Measurements from ENCODE around the gene EFNA4.

The EFNA4 gene

DNA sequence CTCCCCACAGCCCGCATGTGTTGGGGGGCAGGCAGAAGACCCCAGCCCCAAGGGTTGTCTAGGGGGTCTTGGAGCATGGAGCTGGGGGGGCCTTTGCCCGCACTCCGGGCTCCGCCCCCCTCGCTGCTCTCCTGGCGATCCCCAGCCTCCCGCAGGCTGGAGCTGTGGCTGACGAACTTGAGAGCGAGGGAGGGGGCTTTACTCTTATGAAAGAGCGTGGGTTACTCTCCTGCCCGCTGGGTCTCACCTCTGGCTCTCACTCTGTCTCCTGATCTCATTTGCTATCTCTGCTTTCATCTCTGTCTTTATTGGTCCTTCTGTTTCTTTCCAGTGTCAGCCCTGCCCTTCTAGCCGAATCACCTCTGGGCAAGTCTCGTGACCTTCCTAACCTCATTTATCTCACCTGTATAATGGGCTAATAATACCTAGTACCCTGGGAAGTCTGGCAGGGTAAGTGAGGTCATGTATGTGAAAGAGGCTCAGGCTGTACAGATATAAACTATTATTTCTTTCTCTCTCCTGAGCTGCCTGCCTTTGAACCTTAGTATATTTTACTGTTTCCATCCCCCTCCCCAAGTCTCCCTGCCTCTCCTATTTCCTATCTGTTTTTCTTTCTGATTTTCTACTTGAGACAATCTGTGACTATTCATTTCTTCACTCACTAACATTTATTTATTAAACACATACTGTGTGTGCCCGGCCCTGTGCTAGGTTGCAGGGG lies 731 bp downstream of the EFNA4 start:
- Histone ChIP-seq H3K4me1 (ENCODE audit: control insufficient read depth in 1 of 2, insufficient read depth in 2 of 2, low read length in 2 of 2) (peaks cover 32 to 46% of the 10 kb centered on the region in 2 donors), H3K4me3 (ENCODE audit: low read depth in 1 of 2, low read length in 2 of 2) (peak overlapping the region; percentile 83), H3K27me3 (ENCODE audit: control insufficient read depth in 1 of 2, insufficient read depth in 2 of 2, low read length in 2 of 2) (no peaks in the 10 kb centered on the region), H3K9me3 (ENCODE audit: control insufficient read depth in 1 of 2, low read length in 2 of 2) (no peaks in the 10 kb centered on the region), H3K9ac (ENCODE audit: low read depth in 1 of 2, low read length in 2 of 2) (peak overlapping the region; percentile 65 to 68), H3K36me3 (ENCODE audit: control insufficient read depth in 1 of 2, insufficient read depth in 2 of 2, low read length in 2 of 2) (peaks cover 0 to 25% of the 10 kb centered on the region in 2 donors), H3K27ac (ENCODE audit: low read depth, low read length) (no peak overlapping the region)

DNA sequence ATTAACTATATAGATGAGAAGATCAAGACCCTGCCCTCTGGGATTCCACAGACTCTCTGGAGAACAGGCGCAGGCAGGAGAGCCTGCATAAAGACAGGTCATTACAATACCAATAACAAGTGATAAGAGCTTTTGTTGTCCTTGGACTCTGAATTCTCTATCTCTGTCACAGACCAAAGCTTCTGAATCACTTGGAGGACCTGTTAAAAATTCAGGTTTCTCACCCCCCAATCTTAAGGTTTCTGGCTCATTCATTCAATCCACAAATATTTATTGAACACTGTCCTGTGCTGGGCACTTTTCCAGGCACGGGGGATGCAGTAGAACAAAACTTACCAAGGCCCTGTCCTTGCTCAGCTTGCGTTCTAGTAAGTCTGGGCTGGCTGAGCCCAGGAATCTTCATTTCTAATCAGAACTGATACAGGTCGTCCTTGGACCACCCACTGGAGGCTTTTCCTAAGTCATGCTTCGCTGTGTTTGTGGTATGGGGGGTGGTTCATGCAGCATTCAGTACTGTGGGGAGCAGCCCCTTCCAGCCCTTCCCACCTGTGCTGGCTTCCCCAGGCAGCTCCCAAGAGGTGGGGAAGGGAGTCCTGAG lies 1.4 kb downstream of the EFNA4 start:
- Histone ChIP-seq H3K4me3 (ENCODE audit: low read depth in 1 of 2, low read length in 2 of 2) (peak overlapping the region; percentile 83), H3K4me1 (ENCODE audit: control insufficient read depth in 1 of 2, insufficient read depth in 2 of 2, low read length in 2 of 2) (peaks cover 33 to 46% of the 10 kb centered on the region in 2 donors), H3K27ac (ENCODE audit: low read depth, low read length) (no peak overlapping the region), H3K27me3 (ENCODE audit: control insufficient read depth in 1 of 2, insufficient read depth in 2 of 2, low read length in 2 of 2) (no peaks in the 10 kb centered on the region), H3K9ac (ENCODE audit: low read depth in 1 of 2, low read length in 2 of 2) (peak overlapping the region in 1 of 2 donors; percentile 65), H3K36me3 (ENCODE audit: control insufficient read depth in 1 of 2, insufficient read depth in 2 of 2, low read length in 2 of 2) (peaks cover 0 to 23% of the 10 kb centered on the region in 2 donors), H3K9me3 (ENCODE audit: control insufficient read depth in 1 of 2, low read length in 2 of 2) (no peaks in the 10 kb centered on the region)

DNA sequence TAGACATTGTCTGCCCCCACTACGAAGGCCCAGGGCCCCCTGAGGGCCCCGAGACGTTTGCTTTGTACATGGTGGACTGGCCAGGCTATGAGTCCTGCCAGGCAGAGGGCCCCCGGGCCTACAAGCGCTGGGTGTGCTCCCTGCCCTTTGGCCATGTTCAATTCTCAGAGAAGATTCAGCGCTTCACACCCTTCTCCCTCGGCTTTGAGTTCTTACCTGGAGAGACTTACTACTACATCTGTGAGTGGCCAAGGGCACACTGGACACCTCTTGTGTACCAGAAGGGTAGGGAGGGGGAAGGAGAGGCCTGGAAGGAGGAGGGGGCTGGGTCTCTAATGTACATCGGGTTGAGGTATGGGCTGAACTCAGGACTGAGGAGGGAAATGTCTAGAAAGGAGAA lies 3.2 kb downstream of the EFNA4 start:
- peaks cover 39 to 53% of the 10 kb centered on the region in 2 donors for H3K4me1 ChIP-seq (ENCODE audit: control insufficient read depth in 1 of 2, insufficient read depth in 2 of 2, low read length in 2 of 2)

DNA sequence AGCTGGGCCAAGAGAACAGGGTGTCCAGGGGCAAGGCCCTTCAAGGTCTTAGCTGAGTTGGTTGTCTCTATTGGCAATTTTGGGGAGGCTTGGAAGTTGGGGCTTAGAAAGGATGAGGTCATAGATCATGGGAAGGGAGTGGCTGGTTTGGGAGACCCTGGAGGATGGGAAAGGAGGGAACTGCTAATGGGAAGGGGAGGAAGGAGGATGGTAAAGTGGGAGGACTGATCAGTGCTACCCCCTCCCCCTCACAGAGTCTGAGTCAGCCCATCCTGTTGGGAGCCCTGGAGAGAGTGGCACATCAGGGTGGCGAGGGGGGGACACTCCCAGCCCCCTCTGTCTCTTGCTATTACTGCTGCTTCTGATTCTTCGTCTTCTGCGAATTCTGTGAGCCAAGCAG lies 5.1 kb downstream of the EFNA4 start:
- H3K4me1 ChIP-seq (ENCODE audit: control insufficient read depth in 1 of 2, insufficient read depth in 2 of 2, low read length in 2 of 2), result peaks cover 25 to 37% of the 10 kb centered on the region in 2 donors
- H3K9ac ChIP-seq (ENCODE audit: low read depth in 1 of 2, low read length in 2 of 2), result no peak overlapping the region
- peaks cover 0 to 18% of the 10 kb centered on the region in 2 donors for H3K36me3 ChIP-seq (ENCODE audit: control insufficient read depth in 1 of 2, insufficient read depth in 2 of 2, low read length in 2 of 2)
- H3K9me3 ChIP-seq (ENCODE audit: control insufficient read depth in 1 of 2, low read length in 2 of 2), result no peaks in the 10 kb centered on the region
- no peak overlapping the region for H3K27ac ChIP-seq (ENCODE audit: low read depth, low read length)
- no peaks in the 10 kb centered on the region for H3K27me3 ChIP-seq (ENCODE audit: control insufficient read depth in 1 of 2, insufficient read depth in 2 of 2, low read length in 2 of 2)
- no peak overlapping the region for H3K4me3 ChIP-seq (ENCODE audit: low read depth in 1 of 2, low read length in 2 of 2)

More for the DNA sequence above, 3.2 kb downstream of the EFNA4 start:
- Histone ChIP-seq H3K9ac (ENCODE audit: low read depth in 1 of 2, low read length in 2 of 2) (no peak overlapping the region), H3K9me3 (ENCODE audit: control insufficient read depth in 1 of 2, low read length in 2 of 2) (no peaks in the 10 kb centered on the region), H3K27me3 (ENCODE audit: control insufficient read depth in 1 of 2, insufficient read depth in 2 of 2, low read length in 2 of 2) (no peaks in the 10 kb centered on the region), H3K4me3 (ENCODE audit: low read depth in 1 of 2, low read length in 2 of 2) (no peak overlapping the region), H3K27ac (ENCODE audit: low read depth, low read length) (no peak overlapping the region), H3K36me3 (ENCODE audit: control insufficient read depth in 1 of 2, insufficient read depth in 2 of 2, low read length in 2 of 2) (peaks cover 0 to 18% of the 10 kb centered on the region in 2 donors)

DNA sequence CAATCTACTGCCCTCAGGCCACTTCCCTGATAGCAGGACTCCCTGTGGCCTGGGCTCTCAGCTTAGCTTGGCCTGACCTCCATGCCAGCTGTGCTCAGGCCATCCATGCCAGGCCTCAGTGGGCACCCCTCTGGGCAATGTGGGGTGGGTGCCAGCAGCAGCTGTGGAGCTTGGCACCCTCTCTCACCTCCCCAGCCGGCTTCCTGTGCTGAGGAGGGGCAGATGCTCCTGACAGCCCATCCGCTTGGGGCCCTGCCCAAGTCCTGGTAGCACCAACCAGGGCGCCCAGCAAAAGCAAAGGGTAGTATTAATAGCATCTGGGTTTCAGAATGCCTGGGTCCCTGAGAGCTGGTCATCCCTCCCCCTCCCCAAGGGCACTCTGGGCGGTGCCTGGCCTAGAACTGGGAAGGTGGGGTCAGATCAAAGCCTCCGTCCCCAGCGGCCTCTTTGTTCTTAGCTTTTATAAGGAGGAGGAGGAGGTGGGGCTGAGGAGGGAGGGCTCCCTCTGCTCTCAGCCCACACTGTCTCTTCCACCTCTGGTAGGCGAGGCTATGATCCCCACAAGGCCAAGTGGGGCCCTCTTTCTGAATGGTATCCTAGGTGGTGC lies 6.1 kb downstream of the EFNA4 start:
- H3K27ac ChIP-seq (ENCODE audit: low read depth, low read length), result no peak overlapping the region
- peaks cover 19 to 31% of the 10 kb centered on the region in 2 donors for H3K4me1 ChIP-seq (ENCODE audit: control insufficient read depth in 1 of 2, insufficient read depth in 2 of 2, low read length in 2 of 2)
- peaks cover 0 to 18% of the 10 kb centered on the region in 2 donors for H3K36me3 ChIP-seq (ENCODE audit: control insufficient read depth in 1 of 2, insufficient read depth in 2 of 2, low read length in 2 of 2)
- no peaks in the 10 kb centered on the region for H3K27me3 ChIP-seq (ENCODE audit: control insufficient read depth in 1 of 2, insufficient read depth in 2 of 2, low read length in 2 of 2)
- no peak overlapping the region for H3K9ac ChIP-seq (ENCODE audit: low read depth in 1 of 2, low read length in 2 of 2)
- H3K9me3 ChIP-seq (ENCODE audit: control insufficient read depth in 1 of 2, low read length in 2 of 2), result no peaks in the 10 kb centered on the region
- no peak overlapping the region for H3K4me3 ChIP-seq (ENCODE audit: low read depth in 1 of 2, low read length in 2 of 2)

DNA sequence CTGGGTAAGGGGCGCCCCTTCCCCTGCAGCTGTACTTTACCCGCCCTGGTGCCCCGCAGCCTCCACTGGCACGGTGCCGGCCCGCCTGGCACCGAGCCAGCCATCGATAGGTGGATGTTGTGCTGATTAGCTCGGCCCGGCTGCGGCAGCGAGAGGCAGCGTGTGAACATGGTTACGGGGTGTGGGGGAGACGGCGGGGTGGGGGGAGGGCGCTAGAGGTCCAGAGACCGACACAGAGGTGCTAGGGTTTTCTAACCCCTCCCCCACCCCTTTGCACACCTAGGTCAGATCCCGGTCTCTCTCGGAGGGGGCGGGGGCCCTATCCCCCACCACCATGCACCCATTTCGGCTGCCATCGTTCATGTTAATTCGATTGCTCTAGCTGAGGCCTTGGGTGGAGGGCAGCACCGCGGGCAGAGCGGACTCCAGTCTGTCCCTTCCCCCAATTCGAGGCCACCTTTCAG lies 6.7 kb downstream of the EFNA4 start:
- peak overlapping the region; percentile 49 to 63 for H3K9ac ChIP-seq (ENCODE audit: low read depth in 1 of 2, low read length in 2 of 2)
- H3K4me1 ChIP-seq (ENCODE audit: control insufficient read depth in 1 of 2, insufficient read depth in 2 of 2, low read length in 2 of 2), result peaks cover 14 to 25% of the 10 kb centered on the region in 2 donors
- H3K36me3 ChIP-seq (ENCODE audit: control insufficient read depth in 1 of 2, insufficient read depth in 2 of 2, low read length in 2 of 2), result peaks cover 0 to 18% of the 10 kb centered on the region in 2 donors
- peak overlapping the region; percentile 60 to 64 for H3K4me3 ChIP-seq (ENCODE audit: low read depth in 1 of 2, low read length in 2 of 2)
- H3K27me3 ChIP-seq (ENCODE audit: control insufficient read depth in 1 of 2, insufficient read depth in 2 of 2, low read length in 2 of 2), result no peaks in the 10 kb centered on the region
- no peaks in the 10 kb centered on the region for H3K9me3 ChIP-seq (ENCODE audit: control insufficient read depth in 1 of 2, low read length in 2 of 2)
- H3K27ac ChIP-seq (ENCODE audit: low read depth, low read length), result no peak overlapping the region

DNA sequence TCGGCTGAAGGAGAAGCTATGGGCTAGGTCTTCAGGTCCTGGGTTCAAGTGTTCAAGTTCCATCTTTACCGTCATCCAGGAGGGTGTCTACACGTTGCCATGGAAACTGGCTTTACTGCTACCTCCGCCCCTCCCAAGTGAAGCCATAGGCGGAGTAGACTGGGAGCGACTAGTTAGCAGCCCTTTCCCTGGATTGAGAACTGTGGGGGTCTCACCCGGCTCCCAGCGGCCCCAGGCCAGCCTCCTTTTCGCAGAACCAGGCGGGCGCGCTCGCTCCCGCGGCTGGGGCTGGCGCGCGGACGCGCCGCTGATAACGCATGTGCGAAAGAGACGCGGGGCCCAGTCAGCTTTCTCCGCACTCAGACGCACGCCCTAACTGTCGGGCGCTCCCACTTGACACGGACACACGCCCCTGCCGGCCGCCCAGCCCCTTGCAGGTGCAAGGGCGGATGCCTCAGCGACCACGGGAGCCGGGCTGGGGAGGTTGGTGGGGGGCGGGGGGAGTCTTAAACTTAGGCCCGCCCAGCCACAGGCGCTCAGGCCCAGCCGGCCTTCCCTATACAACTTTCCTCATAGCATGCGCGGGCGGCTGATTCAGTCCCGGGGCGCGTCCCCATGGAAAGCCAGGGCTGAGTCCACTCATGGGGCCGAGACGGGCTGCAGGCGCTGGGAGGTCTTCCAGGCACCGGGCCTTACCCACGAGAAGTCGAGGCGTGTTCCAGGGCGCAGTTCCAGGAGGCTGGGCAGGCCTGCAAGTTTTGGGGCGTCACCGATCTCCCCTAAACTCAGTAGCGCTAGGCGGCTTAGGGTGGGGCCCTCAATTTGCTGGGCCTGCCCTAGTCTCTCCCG lies 7.4 kb downstream of the EFNA4 start:
- H3K27me3 ChIP-seq (ENCODE audit: control insufficient read depth in 1 of 2, insufficient read depth in 2 of 2, low read length in 2 of 2), result no peaks in the 10 kb centered on the region
- H3K36me3 ChIP-seq (ENCODE audit: control insufficient read depth in 1 of 2, insufficient read depth in 2 of 2, low read length in 2 of 2), result peaks cover 0 to 18% of the 10 kb centered on the region in 2 donors
- no peaks in the 10 kb centered on the region for H3K9me3 ChIP-seq (ENCODE audit: control insufficient read depth in 1 of 2, low read length in 2 of 2)
- peak overlapping the region; percentile 60 to 64 for H3K4me3 ChIP-seq (ENCODE audit: low read depth in 1 of 2, low read length in 2 of 2)
- peak overlapping the region; percentile 49 to 63 for H3K9ac ChIP-seq (ENCODE audit: low read depth in 1 of 2, low read length in 2 of 2)
- peaks cover 14 to 24% of the 10 kb centered on the region in 2 donors for H3K4me1 ChIP-seq (ENCODE audit: control insufficient read depth in 1 of 2, insufficient read depth in 2 of 2, low read length in 2 of 2)
- H3K27ac ChIP-seq (ENCODE audit: low read depth, low read length), result no peak overlapping the region

DNA sequence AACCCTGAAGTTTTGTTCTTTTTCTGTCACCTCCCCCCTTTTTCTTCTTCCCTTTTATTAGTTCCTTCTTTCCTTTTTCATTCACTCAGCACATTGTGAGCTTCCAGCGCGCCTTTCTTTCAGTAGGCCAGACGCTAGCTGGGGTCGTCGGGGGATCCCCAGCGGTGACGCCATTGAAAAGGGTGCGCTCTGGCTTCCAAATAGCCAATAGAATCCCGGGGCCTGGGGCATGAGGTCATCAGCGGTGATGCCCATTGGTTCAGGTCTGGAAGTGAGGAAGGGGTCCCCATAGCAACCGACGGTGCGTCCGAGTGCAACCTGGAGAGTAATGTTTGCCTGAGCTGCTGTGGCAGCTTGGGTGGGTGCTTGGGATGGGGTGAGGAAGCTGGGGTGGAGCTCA lies 8.2 kb downstream of the EFNA4 start:
- peaks cover 0 to 13% of the 10 kb centered on the region in 2 donors for H3K36me3 ChIP-seq (ENCODE audit: control insufficient read depth in 1 of 2, insufficient read depth in 2 of 2, low read length in 2 of 2)
- H3K27me3 ChIP-seq (ENCODE audit: control insufficient read depth in 1 of 2, insufficient read depth in 2 of 2, low read length in 2 of 2), result no peaks in the 10 kb centered on the region
- H3K4me3 ChIP-seq (ENCODE audit: low read depth in 1 of 2, low read length in 2 of 2), result no peak overlapping the region
- H3K9me3 ChIP-seq (ENCODE audit: control insufficient read depth in 1 of 2, low read length in 2 of 2), result no peaks in the 10 kb centered on the region
- peaks cover 14 to 17% of the 10 kb centered on the region in 2 donors for H3K4me1 ChIP-seq (ENCODE audit: control insufficient read depth in 1 of 2, insufficient read depth in 2 of 2, low read length in 2 of 2)
- no peak overlapping the region for H3K9ac ChIP-seq (ENCODE audit: low read depth in 1 of 2, low read length in 2 of 2)
- no peak overlapping the region for H3K27ac ChIP-seq (ENCODE audit: low read depth, low read length)

DNA sequence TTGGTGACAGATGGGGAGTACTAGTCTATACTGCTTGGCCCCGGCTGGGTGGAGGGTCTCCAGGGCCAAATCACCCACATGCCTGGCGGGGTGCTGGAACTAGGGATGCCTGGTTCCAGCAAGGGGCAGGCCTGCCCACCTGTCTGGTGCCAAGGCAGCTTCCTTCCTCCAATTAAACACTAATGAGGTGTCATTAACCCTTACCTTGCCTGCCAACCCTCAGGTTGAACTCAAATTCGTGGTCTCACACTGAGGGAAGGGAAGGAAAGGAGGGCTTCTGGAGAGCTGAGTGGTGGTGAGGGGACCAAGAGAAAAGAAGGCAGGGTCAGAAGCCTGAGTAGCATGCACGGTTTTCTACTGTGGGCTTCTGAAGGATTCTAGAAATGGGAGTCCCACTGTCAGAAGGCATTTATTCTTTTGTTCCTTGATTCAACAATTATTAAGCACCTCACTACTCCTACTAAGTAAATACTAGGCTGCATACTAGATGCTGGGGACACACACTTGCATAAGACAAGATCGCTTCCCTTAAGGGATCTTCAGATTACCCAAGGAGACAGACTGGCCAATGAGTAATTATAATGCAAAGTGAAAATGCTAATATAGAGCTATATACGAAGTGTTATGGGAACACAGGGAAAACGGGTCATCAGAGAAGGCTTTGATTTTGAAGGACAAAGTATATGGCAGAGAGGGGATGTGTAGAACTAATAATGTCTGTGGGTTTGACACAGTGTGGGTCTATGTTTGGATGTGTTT lies 9.2 kb downstream of the EFNA4 start:
- Histone ChIP-seq H3K27me3 (ENCODE audit: control insufficient read depth in 1 of 2, insufficient read depth in 2 of 2, low read length in 2 of 2) (no peaks in the 10 kb centered on the region), H3K27ac (ENCODE audit: low read depth, low read length) (no peak overlapping the region), H3K4me1 (ENCODE audit: control insufficient read depth in 1 of 2, insufficient read depth in 2 of 2, low read length in 2 of 2) (peaks cover 12 to 14% of the 10 kb centered on the region in 2 donors), H3K9ac (ENCODE audit: low read depth in 1 of 2, low read length in 2 of 2) (no peak overlapping the region), H3K9me3 (ENCODE audit: control insufficient read depth in 1 of 2, low read length in 2 of 2) (no peaks in the 10 kb centered on the region), H3K36me3 (ENCODE audit: control insufficient read depth in 1 of 2, insufficient read depth in 2 of 2, low read length in 2 of 2) (peaks cover 0 to 7% of the 10 kb centered on the region in 2 donors), H3K4me3 (ENCODE audit: low read depth in 1 of 2, low read length in 2 of 2) (no peak overlapping the region)

Data from duodenal mucosa (tissue), 2 donors.